Measurements from ENCODE around the gene TSPEAR. TPM values are rescaled to one million over a fixed set of nuclear protein-coding genes. Genes with fewer than 3 reads are reported as not detected.
"Not testable (repeated sequence)": the region's sequence is repeated elsewhere in the genome, so short reads cannot be mapped to it uniquely, and the experiment has no call there.

The TSPEAR gene
- total RNA-seq, 4 donors from 2014 or later = 0.21 to 1.3 (median 0.69) TPM

GRCh38 chr21:44603109-44603875 lies 108.1 kb downstream of the TSPEAR start:
- Histone ChIP-seq H3K27me3 (no peaks in the 10 kb centered on the region), H3K4me1 (no peaks in the 10 kb centered on the region), H3K9me3 (no peaks in the 10 kb centered on the region), H3K4me3 (replicated peaks in 1 of 3) (no peak overlapping the region), H3K27ac (no peak overlapping the region), H3K36me3 (no peaks in the 10 kb centered on the region)
- no peak for DNase-seq
- 56 to 61% methylated on average over 15 to 17 of the region's 17 CpGs for WGBS, 2 donors
- TF ChIP-seq POLR2A (IDR thresholded peaks at IDR 0.05) = no peak
- no peak for TF ChIP-seq CTCF (IDR thresholded peaks at IDR 0.05)
- intact Hi-C loops (cut with DNase I) = no loop called here

GRCh38 chr21:44602463-44602850 lies 108.9 kb downstream of the TSPEAR start:
- intact Hi-C loops (cut with DNase I) = no loop called here
- WGBS, 2 donors = 65 to 92% methylated on average over 4 to 15 of the region's 21 CpGs
- no peaks in the 10 kb centered on the region for H3K27me3 ChIP-seq
- H3K4me3 ChIP-seq (replicated peaks in 1 of 3) = no peak overlapping the region
- no peak for DNase-seq
- no peak overlapping the region for H3K27ac ChIP-seq
- no peaks in the 10 kb centered on the region for H3K9me3 ChIP-seq
- H3K36me3 ChIP-seq = no peaks in the 10 kb centered on the region
- no peak for TF ChIP-seq CTCF (IDR thresholded peaks at IDR 0.05)
- TF ChIP-seq POLR2A (IDR thresholded peaks at IDR 0.05) = no peak
- H3K4me1 ChIP-seq = no peaks in the 10 kb centered on the region

GRCh38 chr21:44601596-44602462 lies 109.5 kb downstream of the TSPEAR start:
- intact Hi-C loops (cut with DNase I) = no loop called here
- DNase-seq = no peak
- Histone ChIP-seq H3K36me3 (no peaks in the 10 kb centered on the region), H3K4me3 (replicated peaks in 1 of 3) (no peak overlapping the region), H3K27me3 (no peaks in the 10 kb centered on the region), H3K4me1 (no peaks in the 10 kb centered on the region), H3K9me3 (no peaks in the 10 kb centered on the region), H3K27ac (no peak overlapping the region)
- TF ChIP-seq POLR2A (IDR thresholded peaks at IDR 0.05) (no peak), CTCF (IDR thresholded peaks at IDR 0.05) (no peak)
- WGBS, 2 donors = 82 to 88% methylated on average over 17 to 23 of the region's 23 CpGs

- intact Hi-C loops (cut with DNase I); DNase-seq; H3K36me3 ChIP-seq; H3K4me1 ChIP-seq; H3K4me3 ChIP-seq (replicated peaks in 1 of 3); H3K27me3 ChIP-seq; H3K9me3 ChIP-seq; H3K27ac ChIP-seq: not testable (repeated sequence)
- WGBS, 2 donors = 83 to 92% methylated on average over 5 to 9 of the region's 10 CpGs
Observed at GRCh38 chr21:44601091-44601490, 110.3 kb downstream of the TSPEAR start.

GRCh38 chr21:44600118-44600978 lies 111.0 kb downstream of the TSPEAR start, which contains the start of gene KRTAP10-7:
Gene KRTAP10-7, plus strand, starts transcription at chr21:44600597. Its CDS starts 25 bp downstream, at chr21:44600622.
- intact Hi-C loops (cut with DNase I); H3K27ac ChIP-seq; H3K4me1 ChIP-seq; H3K36me3 ChIP-seq; H3K27me3 ChIP-seq; DNase-seq; H3K9me3 ChIP-seq; H3K4me3 ChIP-seq (replicated peaks in 1 of 3): not testable (repeated sequence)
- WGBS, 2 donors = 82 to 84% methylated on average over 15 to 19 of the region's 23 CpGs

Measured in thyroid gland (tissue), 4 donors.